Endothelial cell (in vitro differentiated cells): Measurements from ENCODE around the gene PALM2AKAP2. TPM values are rescaled to one million over a fixed set of nuclear protein-coding genes. Genes with fewer than 3 reads are reported as not detected.

Experiments used
- DNase-seq: peaks from one replicate; pipeline ENCODE4 v3.0.0; 2021; ENCODE audit warnings: low spot score
- H3K27ac Mint-ChIP-seq: one replicate; pipeline ENCODE4 v1.8.0; 2021; ENCODE audit warnings: mixed read lengths, inconsistent platforms; ENCODE audit not compliant: unreplicated experiment
- H3K27me3 Mint-ChIP-seq: one replicate; pipeline ENCODE4 v1.8.0; 2021; ENCODE audit warnings: mild to moderate bottlenecking, moderate library complexity, mixed read lengths, inconsistent platforms; ENCODE audit not compliant: unreplicated experiment
- H3K36me3 Mint-ChIP-seq: one replicate; pipeline ENCODE4 v1.8.0; 2021; ENCODE audit warnings: mild to moderate bottlenecking, low read depth, mixed read lengths, inconsistent platforms; ENCODE audit not compliant: unreplicated experiment
- H3K4me1 Mint-ChIP-seq: one replicate; pipeline ENCODE4 v1.8.0; 2021; ENCODE audit warnings: mild to moderate bottlenecking, mixed read lengths, inconsistent platforms; ENCODE audit not compliant: unreplicated experiment
- H3K4me3 Mint-ChIP-seq: one replicate; pipeline ENCODE4 v1.8.0; 2021; ENCODE audit warnings: mild to moderate bottlenecking, mixed read lengths, inconsistent platforms; ENCODE audit not compliant: unreplicated experiment
- H3K9me3 Mint-ChIP-seq: one replicate; pipeline ENCODE4 v1.8.0; 2021; ENCODE audit warnings: mixed read lengths, inconsistent platforms; ENCODE audit not compliant: unreplicated experiment
- total RNA-seq: library from RNA; stranded (reverse); fragmentation: NEBNext Ultra II Directional; extraction: Animal tissue kit (Norgen Biotek cat#: 25700); gene quantifications from one replicate; pipeline ENCODE4 v1.2.1, GENCODE V29; 2021; ENCODE audit not compliant: unreplicated experiment
- TF ChIP-seq, protein P1 (sequence below): fragments of 200-600 bp; sonication (generic); IDR thresholded peaks from one replicate; pipeline ENCODE4 v1.5.0; 2021; ENCODE audit warnings: antibody characterized with exemption; ENCODE audit not compliant: unreplicated experiment

PALM2AKAP2 gene
- total RNA-seq, 1 donor from 2014 or later: 1.2 TPM

DNA sequence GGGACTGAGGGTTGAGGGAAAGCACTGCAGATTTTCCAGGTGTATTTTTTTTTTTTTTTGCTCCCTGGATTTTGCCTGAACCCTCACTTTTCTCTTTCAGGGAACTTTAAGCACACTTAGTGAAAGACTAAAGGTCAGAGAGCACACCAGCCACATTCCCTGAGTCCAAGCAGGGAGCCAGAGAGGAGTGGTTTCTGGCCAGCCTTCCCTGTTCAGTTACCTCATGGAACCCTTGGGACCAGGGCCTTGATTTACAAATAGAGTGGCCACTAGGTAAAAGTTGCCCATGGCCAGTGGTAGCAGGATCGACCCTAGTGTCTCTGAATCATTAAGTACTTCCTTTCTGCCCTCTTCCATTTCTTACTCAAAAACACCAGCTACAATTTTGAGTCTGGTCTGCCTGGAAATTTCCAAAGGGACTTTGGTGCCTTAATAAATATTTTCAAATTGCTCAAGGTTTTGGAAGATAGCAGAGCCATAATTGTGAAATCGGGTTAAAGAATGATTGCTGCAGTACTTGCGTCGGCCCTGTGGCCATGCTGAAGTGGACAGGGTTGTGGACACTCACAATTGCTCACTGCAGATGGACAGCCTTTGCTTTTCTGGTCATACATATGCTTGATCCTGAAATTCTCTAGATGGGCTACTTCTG lies 14.5 kb downstream of the PALM2AKAP2 start:
- H3K36me3 Mint-ChIP-seq: no peaks in the 10 kb centered on the region
- H3K4me1 Mint-ChIP-seq: peaks cover 5% of the 10 kb centered on the region
- no peaks in the 10 kb centered on the region for H3K27me3 Mint-ChIP-seq
- DNase-seq: no peak
- H3K4me3 Mint-ChIP-seq: no peak overlapping the region
- TF ChIP-seq, protein P1, sequence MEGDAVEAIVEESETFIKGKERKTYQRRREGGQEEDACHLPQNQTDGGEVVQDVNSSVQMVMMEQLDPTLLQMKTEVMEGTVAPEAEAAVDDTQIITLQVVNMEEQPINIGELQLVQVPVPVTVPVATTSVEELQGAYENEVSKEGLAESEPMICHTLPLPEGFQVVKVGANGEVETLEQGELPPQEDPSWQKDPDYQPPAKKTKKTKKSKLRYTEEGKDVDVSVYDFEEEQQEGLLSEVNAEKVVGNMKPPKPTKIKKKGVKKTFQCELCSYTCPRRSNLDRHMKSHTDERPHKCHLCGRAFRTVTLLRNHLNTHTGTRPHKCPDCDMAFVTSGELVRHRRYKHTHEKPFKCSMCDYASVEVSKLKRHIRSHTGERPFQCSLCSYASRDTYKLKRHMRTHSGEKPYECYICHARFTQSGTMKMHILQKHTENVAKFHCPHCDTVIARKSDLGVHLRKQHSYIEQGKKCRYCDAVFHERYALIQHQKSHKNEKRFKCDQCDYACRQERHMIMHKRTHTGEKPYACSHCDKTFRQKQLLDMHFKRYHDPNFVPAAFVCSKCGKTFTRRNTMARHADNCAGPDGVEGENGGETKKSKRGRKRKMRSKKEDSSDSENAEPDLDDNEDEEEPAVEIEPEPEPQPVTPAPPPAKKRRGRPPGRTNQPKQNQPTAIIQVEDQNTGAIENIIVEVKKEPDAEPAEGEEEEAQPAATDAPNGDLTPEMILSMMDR: no peak
- no peaks in the 10 kb centered on the region for H3K9me3 Mint-ChIP-seq
- H3K27ac Mint-ChIP-seq: no peak overlapping the region

DNA sequence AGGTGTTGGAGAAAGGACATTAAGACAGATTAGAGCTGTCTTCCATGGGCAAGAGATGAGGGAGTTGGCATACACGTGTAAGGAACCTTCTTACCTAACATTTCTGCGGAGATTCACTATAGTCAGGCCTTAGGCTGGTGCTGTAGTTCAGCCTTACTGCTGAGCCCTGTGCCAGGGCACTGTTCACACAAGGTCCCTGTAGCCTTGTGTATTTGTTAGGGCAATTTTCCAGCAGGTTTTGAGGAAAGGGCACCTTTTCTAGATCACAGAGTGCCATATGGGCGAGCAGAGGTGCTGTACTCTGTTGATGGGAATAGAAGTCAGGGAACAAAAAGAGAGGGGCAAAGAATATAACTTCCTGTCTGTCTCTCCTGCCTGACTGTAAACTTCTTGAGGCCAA lies 15.6 kb downstream of the PALM2AKAP2 start:
- no peaks in the 10 kb centered on the region for H3K27me3 Mint-ChIP-seq
- no peaks in the 10 kb centered on the region for H3K36me3 Mint-ChIP-seq
- no peak overlapping the region for H3K4me3 Mint-ChIP-seq
- H3K4me1 Mint-ChIP-seq: no peaks in the 10 kb centered on the region
- H3K27ac Mint-ChIP-seq: no peak overlapping the region
- no peak for DNase-seq
- TF ChIP-seq, protein P1: no peak
- H3K9me3 Mint-ChIP-seq: no peaks in the 10 kb centered on the region

DNA sequence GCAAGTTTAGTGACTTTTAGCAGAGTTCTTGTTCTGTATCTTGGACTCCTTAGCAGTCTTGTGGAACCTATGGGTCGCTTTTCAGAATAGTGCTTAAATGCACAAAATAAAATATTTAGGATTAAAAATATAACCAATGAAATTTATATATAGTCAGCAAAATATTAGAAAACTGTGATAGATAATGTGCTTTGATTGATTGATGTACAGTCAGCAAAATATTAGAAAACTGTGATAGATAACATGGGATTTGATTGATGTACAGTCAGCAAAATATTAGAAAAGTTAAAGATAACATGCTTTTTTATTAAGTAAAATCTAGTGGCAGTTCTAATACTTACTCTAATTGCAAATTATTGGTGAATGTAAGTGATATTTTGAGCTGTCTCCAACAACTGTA lies 16.1 kb downstream of the PALM2AKAP2 start:
- Mint-ChIP-seq H3K9me3 (no peaks in the 10 kb centered on the region), H3K27me3 (no peaks in the 10 kb centered on the region), H3K36me3 (no peaks in the 10 kb centered on the region), H3K4me1 (no peaks in the 10 kb centered on the region), H3K4me3 (no peak overlapping the region), H3K27ac (no peak overlapping the region)
- no peak for DNase-seq
- TF ChIP-seq, protein P1: no peak

DNA sequence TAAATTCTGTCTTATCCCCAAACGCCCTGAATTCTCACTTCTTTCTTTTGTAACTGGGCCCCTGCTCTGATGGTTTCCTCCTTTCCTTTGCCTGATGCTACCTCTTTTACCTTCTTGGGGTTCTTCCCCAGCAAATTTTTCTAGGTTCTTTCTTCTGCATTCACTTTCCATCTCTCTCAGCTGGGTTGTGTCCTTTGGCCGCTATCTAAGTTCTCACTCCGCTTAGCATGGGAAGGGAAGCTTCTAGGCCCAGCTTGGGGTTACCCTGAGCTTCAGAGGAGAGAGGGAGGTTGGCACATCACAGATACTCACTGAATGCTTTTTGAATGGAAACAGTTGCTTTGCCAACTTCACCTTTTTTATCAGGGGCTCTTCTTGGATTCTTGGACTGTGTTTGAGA lies 17.0 kb downstream of the PALM2AKAP2 start:
- Mint-ChIP-seq H3K4me1 (no peaks in the 10 kb centered on the region), H3K27me3 (no peaks in the 10 kb centered on the region), H3K27ac (no peak overlapping the region), H3K36me3 (no peaks in the 10 kb centered on the region), H3K4me3 (no peak overlapping the region), H3K9me3 (no peaks in the 10 kb centered on the region)
- DNase-seq: no peak
- TF ChIP-seq, protein P1: no peak

DNA sequence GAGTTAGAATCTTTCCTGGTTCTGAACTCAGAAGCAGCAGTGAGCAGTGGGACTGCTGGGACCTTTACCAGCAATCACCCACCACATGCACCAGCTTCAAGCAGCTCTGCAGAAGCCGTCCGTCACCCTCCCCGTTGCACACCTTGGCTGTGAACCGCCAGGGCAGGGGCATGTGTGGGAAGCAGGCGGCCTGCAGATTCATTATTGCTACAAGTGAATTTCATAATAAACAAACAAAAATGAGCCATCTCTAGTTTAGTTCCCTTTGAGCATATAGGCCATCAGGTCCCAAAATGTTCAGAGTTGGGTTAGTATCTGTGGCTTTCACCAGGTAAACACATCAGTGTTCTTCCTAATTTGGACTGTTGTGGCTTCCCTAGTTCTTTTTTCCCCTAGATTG lies 17.5 kb downstream of the PALM2AKAP2 start:
- TF ChIP-seq, protein P1: no peak
- H3K27me3 Mint-ChIP-seq: no peaks in the 10 kb centered on the region
- H3K9me3 Mint-ChIP-seq: no peaks in the 10 kb centered on the region
- no peak for DNase-seq
- H3K4me3 Mint-ChIP-seq: no peak overlapping the region
- no peaks in the 10 kb centered on the region for H3K4me1 Mint-ChIP-seq
- H3K36me3 Mint-ChIP-seq: no peaks in the 10 kb centered on the region
- H3K27ac Mint-ChIP-seq: no peak overlapping the region
